22Rv1 (cell line): ENCODE measurements around the gene UPF1.

Experiments used
- ZFX ChIP-seq: fragments of 450-650 bp; IDR thresholded peaks from 2 replicates; pipeline ENCODE4 v1.6.1; 2017; ENCODE audit warnings: antibody characterized with exemption, borderline replicate concordance
- TF ChIP-seq, protein P1 (sequence below): fragments of 450-650 bp; IDR thresholded peaks from 2 replicates; pipeline ENCODE4 v1.5.1; 2017; ENCODE audit warnings: mild to moderate bottlenecking

DNA sequence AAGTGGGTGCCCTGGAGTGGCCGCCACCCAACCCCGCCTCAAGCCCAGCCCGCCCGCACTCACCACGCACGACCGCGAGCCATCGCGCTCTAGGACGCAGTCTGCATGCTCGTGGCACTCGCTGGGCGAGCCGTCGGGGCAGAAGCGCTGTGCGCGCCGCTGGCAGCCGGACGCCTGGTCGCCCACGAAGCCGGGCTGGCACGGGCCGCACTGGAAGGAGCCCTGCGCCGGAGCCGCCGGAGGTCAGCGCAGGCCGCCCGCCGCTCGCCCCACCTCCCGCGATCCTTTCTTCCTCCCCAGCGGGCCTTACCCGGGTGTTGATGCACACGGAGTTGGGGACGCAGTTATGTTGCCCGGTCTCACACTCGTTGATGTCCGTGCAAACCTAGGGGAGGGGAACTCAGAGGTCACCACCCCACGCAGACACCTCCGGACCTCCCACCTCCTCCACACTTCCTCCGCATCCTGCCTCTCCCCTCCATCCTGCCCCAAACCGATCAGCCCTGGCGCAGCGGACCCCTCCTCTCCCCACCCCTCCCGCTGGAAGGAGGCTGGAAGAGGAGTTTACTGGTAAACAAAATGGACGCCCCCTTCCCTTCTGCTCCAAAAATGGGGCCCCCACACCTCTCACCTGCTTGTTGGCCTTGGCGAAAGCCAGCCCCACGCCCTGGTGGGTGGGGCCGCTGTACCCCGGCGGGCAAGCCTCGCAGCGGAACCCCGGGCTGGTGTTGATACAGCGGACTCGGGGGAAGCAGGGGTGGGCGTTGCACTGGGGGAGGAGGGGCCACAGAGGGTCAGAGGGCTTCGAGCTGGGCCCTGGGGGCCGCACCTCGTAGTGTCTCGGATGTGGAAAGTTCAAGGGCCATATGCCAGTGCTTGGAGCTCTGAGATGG is 43.0 kb upstream of the UPF1 start:
- TF ChIP-seq, protein P1, sequence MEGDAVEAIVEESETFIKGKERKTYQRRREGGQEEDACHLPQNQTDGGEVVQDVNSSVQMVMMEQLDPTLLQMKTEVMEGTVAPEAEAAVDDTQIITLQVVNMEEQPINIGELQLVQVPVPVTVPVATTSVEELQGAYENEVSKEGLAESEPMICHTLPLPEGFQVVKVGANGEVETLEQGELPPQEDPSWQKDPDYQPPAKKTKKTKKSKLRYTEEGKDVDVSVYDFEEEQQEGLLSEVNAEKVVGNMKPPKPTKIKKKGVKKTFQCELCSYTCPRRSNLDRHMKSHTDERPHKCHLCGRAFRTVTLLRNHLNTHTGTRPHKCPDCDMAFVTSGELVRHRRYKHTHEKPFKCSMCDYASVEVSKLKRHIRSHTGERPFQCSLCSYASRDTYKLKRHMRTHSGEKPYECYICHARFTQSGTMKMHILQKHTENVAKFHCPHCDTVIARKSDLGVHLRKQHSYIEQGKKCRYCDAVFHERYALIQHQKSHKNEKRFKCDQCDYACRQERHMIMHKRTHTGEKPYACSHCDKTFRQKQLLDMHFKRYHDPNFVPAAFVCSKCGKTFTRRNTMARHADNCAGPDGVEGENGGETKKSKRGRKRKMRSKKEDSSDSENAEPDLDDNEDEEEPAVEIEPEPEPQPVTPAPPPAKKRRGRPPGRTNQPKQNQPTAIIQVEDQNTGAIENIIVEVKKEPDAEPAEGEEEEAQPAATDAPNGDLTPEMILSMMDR = no peak
- TF ChIP-seq ZFX = no peak
